Nephron (organoid): ENCODE results near the gene ROBO1.
A peak's percentile ranks its signal among the peaks of the same experiment; 100 is the strongest.

Source experiments
- H3K27ac Mint-ChIP-seq, 3 experiments: 2 replicates each; pipeline ENCODE4 v1.8.0; 2020; ENCODE audit warnings: mixed read lengths in 3 of 3, mild to moderate bottlenecking in 2 of 3, moderate library complexity in 1 of 3
- H3K27me3 Mint-ChIP-seq: 2 replicates; pipeline ENCODE4 v1.8.0; 2021; ENCODE audit warnings: low read depth, mild to moderate bottlenecking, moderate library complexity, mixed read lengths
- H3K36me3 Mint-ChIP-seq: 2 replicates; pipeline ENCODE4 v1.8.0; 2020; ENCODE audit warnings: low read depth, mixed read lengths
- H3K4me1 Mint-ChIP-seq: 2 replicates; pipeline ENCODE4 v1.8.0; 2020; ENCODE audit warnings: mixed read lengths
- H3K4me3 Mint-ChIP-seq, 3 experiments: 2 replicates each; pipeline ENCODE4 v1.8.0; 2020; ENCODE audit warnings: mild to moderate bottlenecking in 3 of 3, mixed read lengths in 3 of 3, moderate library complexity in 2 of 3
- H3K9me3 Mint-ChIP-seq: 2 replicates; pipeline ENCODE4 v1.8.0; 2020; ENCODE audit warnings: mixed read lengths
- TF ChIP-seq, protein P1 (sequence below), 3 experiments: fragments of 200-600 bp; sonication (generic); IDR thresholded peaks; one replicate each; pipeline ENCODE4 v1.5.0; 2021; ENCODE audit warnings: antibody characterized with exemption in 3 of 3; ENCODE audit not compliant: unreplicated experiment in 3 of 3

The ROBO1 gene

DNA sequence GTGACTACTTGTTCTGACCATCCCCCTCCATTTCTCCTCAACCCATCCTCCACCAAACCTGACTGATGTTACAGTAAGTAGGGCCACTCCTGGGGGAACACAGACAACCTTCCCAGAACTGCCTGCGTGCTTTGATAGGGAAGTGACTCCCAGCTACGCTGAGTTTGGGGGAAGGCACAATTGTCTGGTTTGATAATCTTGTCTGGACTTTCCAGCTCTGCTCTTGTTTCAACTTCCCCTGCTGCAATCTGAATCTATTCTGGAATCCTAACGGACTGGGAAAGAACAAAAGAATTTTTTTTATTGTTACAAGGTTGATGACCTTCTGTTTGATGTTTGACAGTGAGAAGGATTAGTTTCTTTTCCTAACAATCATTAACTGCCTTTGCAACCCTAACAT lies 895.6 kb downstream of the ROBO1 start:
- Mint-ChIP-seq H3K4me1 (peaks cover 46% of the 10 kb centered on the region), H3K36me3 (peaks cover 5% of the 10 kb centered on the region), H3K9me3 (no peaks in the 10 kb centered on the region), H3K27me3 (no peaks in the 10 kb centered on the region), H3K27ac (peak overlapping the region; percentile 82 to 95 (median 94)), H3K4me3 (peak overlapping the region in 2 of 3 experiments; percentile 0 to 67)
- TF ChIP-seq, protein P1, sequence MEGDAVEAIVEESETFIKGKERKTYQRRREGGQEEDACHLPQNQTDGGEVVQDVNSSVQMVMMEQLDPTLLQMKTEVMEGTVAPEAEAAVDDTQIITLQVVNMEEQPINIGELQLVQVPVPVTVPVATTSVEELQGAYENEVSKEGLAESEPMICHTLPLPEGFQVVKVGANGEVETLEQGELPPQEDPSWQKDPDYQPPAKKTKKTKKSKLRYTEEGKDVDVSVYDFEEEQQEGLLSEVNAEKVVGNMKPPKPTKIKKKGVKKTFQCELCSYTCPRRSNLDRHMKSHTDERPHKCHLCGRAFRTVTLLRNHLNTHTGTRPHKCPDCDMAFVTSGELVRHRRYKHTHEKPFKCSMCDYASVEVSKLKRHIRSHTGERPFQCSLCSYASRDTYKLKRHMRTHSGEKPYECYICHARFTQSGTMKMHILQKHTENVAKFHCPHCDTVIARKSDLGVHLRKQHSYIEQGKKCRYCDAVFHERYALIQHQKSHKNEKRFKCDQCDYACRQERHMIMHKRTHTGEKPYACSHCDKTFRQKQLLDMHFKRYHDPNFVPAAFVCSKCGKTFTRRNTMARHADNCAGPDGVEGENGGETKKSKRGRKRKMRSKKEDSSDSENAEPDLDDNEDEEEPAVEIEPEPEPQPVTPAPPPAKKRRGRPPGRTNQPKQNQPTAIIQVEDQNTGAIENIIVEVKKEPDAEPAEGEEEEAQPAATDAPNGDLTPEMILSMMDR (IDR thresholded peaks at IDR 0.05; ENCODE audit: unreplicated experiment in 3 of 3) = no peak

DNA sequence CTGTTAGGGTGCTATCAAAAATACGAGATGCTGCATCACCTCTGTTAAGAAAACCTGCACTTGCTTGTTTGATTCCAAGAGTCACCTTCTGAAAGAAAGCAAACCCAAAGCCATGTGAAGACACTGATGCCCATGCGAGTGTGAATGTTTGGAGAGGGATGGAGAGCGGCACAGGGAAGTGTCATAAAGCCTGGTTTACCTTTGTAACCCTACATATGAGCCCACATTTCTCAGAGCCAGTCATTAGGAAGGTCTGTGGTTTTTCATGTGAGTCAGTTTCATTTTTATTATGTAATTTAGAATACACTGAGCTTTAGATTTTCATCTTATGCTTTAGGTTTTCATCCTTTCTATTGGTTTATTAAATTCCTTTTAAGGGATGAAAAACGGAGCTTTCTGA lies 896.8 kb downstream of the ROBO1 start:
- Mint-ChIP-seq H3K9me3 (no peaks in the 10 kb centered on the region), H3K27me3 (no peaks in the 10 kb centered on the region), H3K27ac (peak overlapping the region in 1 of 3 experiments; percentile 31), H3K4me1 (peaks cover 55% of the 10 kb centered on the region), H3K36me3 (peaks cover 5% of the 10 kb centered on the region), H3K4me3 (no peak overlapping the region)
- TF ChIP-seq, protein P1 (IDR thresholded peaks at IDR 0.05; ENCODE audit: unreplicated experiment in 3 of 3) = no peak

DNA sequence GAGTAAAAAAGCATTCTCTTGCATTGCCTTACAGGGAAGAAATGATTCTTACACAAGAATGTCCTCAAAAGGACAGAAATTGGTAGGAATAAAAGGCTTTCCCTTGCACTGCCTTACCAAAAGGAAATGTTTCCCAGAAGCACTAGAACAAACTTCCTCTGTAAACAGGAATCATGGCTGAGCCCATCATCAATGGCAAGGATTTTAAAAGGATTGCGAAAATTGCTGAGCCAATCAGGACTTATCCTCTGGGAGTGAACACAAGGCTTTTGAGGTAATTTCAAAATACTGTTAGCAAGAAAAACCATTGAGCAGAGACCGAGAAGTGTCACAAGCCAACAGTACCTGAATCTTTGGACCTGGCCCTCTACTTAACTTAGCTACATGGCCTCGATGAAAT lies 897.3 kb downstream of the ROBO1 start:
- TF ChIP-seq, protein P1 (IDR thresholded peaks at IDR 0.05; ENCODE audit: unreplicated experiment in 3 of 3) = no peak
- Mint-ChIP-seq H3K4me1 (peaks cover 55% of the 10 kb centered on the region), H3K36me3 (peaks cover 1% of the 10 kb centered on the region), H3K27me3 (no peaks in the 10 kb centered on the region), H3K4me3 (no peak overlapping the region), H3K27ac (peak overlapping the region in 2 of 3 experiments; percentile 27 to 53), H3K9me3 (no peaks in the 10 kb centered on the region)

DNA sequence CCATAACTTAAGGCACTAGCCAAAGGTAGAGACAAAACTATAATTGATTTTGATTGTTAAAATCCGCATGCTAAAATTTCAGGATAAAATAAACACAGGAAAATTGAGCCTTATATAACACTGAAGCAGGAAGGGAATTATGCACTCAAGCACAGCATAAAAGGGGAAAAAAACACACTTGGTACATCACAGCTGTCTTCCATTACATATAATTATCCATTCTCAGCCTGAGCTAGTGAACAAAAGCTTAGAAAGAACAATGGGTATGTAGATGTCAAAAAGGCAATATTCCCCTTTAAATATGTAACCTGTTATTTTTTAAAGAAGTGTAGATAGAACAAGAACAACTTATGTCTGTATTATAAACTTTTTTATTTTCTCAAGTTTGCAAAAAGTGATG lies 899.2 kb downstream of the ROBO1 start:
- Mint-ChIP-seq H3K27me3 (no peaks in the 10 kb centered on the region), H3K36me3 (no peaks in the 10 kb centered on the region), H3K27ac (peak overlapping the region; percentile 13 to 89 (median 86)), H3K4me1 (peaks cover 55% of the 10 kb centered on the region), H3K4me3 (no peak overlapping the region), H3K9me3 (no peaks in the 10 kb centered on the region)
- TF ChIP-seq, protein P1 (IDR thresholded peaks at IDR 0.05; ENCODE audit: unreplicated experiment in 3 of 3) = no peak

DNA sequence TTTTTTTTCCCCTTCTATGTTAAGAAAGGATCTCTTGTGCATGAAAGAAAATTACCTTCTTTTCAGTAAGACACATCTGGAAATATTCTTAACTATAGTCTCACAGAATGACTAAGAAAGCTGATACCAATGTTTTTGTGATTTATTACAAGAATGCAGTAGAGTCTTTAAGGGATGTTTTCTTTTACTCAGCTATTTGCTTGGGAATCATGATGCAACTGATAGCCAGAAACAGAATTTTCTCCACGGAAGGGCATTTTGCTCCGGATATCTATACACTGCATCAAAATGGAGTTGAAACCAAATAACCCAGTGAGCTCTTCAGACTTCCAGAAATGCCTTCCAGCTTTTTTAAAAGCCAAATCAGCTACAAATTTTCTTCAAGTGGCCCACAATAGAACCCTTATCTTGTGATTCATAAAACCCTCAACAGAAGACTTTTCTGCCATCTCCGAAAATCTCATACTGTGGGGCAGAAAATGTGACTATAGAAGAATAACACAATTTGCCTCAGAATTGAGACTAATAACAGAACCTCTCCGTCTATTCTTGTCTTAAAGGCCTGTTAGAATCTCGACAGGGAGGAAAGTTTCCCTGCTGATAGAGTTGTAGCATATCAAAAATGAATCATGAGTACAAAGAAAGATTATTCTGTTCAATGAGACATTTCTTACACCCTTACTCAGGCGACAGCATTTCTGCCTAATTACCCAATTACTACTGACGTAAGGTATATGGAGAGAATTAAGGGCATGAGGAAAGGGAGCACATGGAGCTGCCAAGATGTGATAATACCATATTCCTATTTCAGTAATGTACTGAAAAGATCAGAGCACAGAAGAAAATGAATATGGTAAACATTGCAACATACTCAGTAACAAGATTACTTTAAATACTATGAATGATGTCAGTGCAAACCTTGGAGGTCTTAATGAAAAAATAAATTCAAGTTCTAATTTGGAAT lies 900.1 kb downstream of the ROBO1 start:
- H3K36me3 Mint-ChIP-seq = no peaks in the 10 kb centered on the region
- H3K27ac Mint-ChIP-seq = peak overlapping the region; percentile 89 to 95 (median 91)
- TF ChIP-seq, protein P1 (IDR thresholded peaks at IDR 0.05; ENCODE audit: unreplicated experiment in 3 of 3) = no peak
- H3K27me3 Mint-ChIP-seq = no peaks in the 10 kb centered on the region
- H3K9me3 Mint-ChIP-seq = no peaks in the 10 kb centered on the region
- peak overlapping the region in 1 of 3 experiments; percentile 9 for H3K4me3 Mint-ChIP-seq
- peaks cover 55% of the 10 kb centered on the region for H3K4me1 Mint-ChIP-seq
